ENCODE results near the gene C17orf107. TPM values are rescaled to one million over a fixed set of nuclear protein-coding genes. Genes with fewer than 3 reads are reported as not detected.
"Not testable (repeated sequence)": the region's sequence is repeated elsewhere in the genome, so short reads cannot be mapped to it uniquely, and the experiment has no call there.

The C17orf107 gene
- total RNA-seq, 1 experiment from 2014 or later, result 1.7 TPM

DNA sequence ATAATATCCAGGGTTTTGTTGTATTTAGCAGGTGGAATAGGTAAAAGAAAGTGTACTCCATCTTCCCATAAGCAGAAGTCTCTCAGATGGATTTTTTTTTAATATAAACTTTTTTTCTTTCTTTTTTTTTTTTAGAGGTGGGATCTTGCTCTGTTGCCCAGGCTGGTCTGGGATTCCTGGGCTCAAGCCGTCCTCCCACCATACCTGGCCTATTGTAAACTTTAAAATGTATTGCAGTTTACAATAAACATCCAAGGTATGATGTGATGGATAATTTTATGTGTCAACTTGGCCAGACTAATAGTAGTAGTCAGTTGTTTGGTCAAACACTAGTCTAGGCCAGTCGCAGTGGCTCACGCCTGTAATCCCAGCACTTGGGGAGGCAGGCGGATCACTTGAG is 22.0 kb downstream of the C17orf107 start:
- Histone ChIP-seq H3K4me1 (ENCODE audit: control insufficient read depth in 1 of 2, insufficient read depth in 2 of 2, low read length in 2 of 2) (no peaks in the 10 kb centered on the region), H3K79me2 (ENCODE audit: insufficient read depth, low read length) (no peaks in the 10 kb centered on the region), H4K20me1 (ENCODE audit: insufficient read depth) (no peaks in the 10 kb centered on the region), H3K36me3 (ENCODE audit: control insufficient read depth in 1 of 2, insufficient read depth in 2 of 2, low read length in 2 of 2) (no peaks in the 10 kb centered on the region), H3K9ac (ENCODE audit: low read length) (no peak overlapping the region), H2AFZ (ENCODE audit: low read depth, low read length, poor library complexity, severe bottlenecking) (no peak overlapping the region), H3K4me3 (replicated peaks in 1 of 2; ENCODE audit: low read depth in 1 of 2, low read length in 2 of 2) (no peak overlapping the region), H3K4me2 (ENCODE audit: low read length) (no peak overlapping the region), H3K9me2 (ENCODE audit: insufficient read depth) (no peaks in the 10 kb centered on the region), H3K27me3 (ENCODE audit: insufficient read depth, low read length) (no peaks in the 10 kb centered on the region), H3K9me3 (ENCODE audit: control insufficient read depth in 1 of 2, insufficient read depth in 1 of 2, low read depth in 1 of 2, low read length in 2 of 2) (no peaks in the 10 kb centered on the region), H3K27ac (ENCODE audit: low read depth, low read length) (no peak overlapping the region)
- ATAC-seq (no peak), DNase-seq (ENCODE audit: low read depth, low spot score) (no peak)
- CTCF ChIA-PET, result no interaction called here
- POLR2A ChIA-PET, result no interaction called here
- RAD21 ChIA-PET (ENCODE audit: low non-redundant PET in 1 of 2, low total read pairs in 2 of 2, uncharacterized antibody in 2 of 2, unreplicated experiment in 2 of 2), result no interaction called here
- no TSS peak for BruUV-seq (replicated peaks)
- intact Hi-C loops (cut with micrococcal nuclease), result loop anchor here (2.0 kb wide), 1 partner anchor 13 kb away; no protein-coding TSS in a partner anchor
- TF ChIP-seq, protein P1, sequence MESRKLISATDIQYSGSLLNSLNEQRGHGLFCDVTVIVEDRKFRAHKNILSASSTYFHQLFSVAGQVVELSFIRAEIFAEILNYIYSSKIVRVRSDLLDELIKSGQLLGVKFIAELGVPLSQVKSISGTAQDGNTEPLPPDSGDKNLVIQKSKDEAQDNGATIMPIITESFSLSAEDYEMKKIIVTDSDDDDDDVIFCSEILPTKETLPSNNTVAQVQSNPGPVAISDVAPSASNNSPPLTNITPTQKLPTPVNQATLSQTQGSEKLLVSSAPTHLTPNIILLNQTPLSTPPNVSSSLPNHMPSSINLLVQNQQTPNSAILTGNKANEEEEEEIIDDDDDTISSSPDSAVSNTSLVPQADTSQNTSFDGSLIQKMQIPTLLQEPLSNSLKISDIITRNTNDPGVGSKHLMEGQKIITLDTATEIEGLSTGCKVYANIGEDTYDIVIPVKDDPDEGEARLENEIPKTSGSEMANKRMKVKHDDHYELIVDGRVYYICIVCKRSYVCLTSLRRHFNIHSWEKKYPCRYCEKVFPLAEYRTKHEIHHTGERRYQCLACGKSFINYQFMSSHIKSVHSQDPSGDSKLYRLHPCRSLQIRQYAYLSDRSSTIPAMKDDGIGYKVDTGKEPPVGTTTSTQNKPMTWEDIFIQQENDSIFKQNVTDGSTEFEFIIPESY (IDR thresholded peaks at IDR 0.05; ENCODE audit: extremely low read depth, insufficient replicate concordance, low read length), result no peak
- TF ChIP-seq FOSL1 (IDR thresholded peaks at IDR 0.05; ENCODE audit: low read depth) (no peak), EGR1 (IDR thresholded peaks at IDR 0.05; ENCODE audit: low read depth) (no peak), RAD21 (IDR thresholded peaks at IDR 0.05; ENCODE audit: low read depth) (no peak), JUND (IDR thresholded peaks at IDR 0.05) (no peak), EZH2phosphoT487 (IDR thresholded peaks at IDR 0.05; ENCODE audit: borderline replicate concordance) (no peak), CBX3 (IDR thresholded peaks at IDR 0.05; ENCODE audit: low read depth) (no peak), TCF7L2 (IDR thresholded peaks at IDR 0.05; ENCODE audit: borderline replicate concordance, extremely low read depth, insufficient read depth, insufficient read length) (no peak), YY1 (IDR thresholded peaks at IDR 0.05; ENCODE audit: extremely low read depth, insufficient replicate concordance, low read depth, low read length) (no peak), POLR2AphosphoS5 (IDR thresholded peaks at IDR 0.05; ENCODE audit: low read depth, low read length) (no peak), CTCF (IDR thresholded peaks at IDR 0.05 in 2 of 3, conservative IDR thresholded peaks at IDR 0.05 in 1 of 3; ENCODE audit: borderline replicate concordance in 1 of 3, insufficient read depth in 1 of 3, low read depth in 2 of 3, low read length in 2 of 3) (no peak), ZNF274 (IDR thresholded peaks at IDR 0.05; ENCODE audit: low read depth, low read length) (no peak), ZFX (IDR thresholded peaks at IDR 0.05) (no peak), SP1 (IDR thresholded peaks at IDR 0.05; ENCODE audit: low read depth) (no peak), ATF3 (IDR thresholded peaks at IDR 0.05) (no peak), ELF1 (IDR thresholded peaks at IDR 0.05; ENCODE audit: borderline replicate concordance, low read depth) (no peak)
- TF ChIP-seq, protein P2, sequence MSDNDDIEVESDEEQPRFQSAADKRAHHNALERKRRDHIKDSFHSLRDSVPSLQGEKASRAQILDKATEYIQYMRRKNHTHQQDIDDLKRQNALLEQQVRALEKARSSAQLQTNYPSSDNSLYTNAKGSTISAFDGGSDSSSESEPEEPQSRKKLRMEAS (IDR thresholded peaks at IDR 0.05), result no peak

DNA sequence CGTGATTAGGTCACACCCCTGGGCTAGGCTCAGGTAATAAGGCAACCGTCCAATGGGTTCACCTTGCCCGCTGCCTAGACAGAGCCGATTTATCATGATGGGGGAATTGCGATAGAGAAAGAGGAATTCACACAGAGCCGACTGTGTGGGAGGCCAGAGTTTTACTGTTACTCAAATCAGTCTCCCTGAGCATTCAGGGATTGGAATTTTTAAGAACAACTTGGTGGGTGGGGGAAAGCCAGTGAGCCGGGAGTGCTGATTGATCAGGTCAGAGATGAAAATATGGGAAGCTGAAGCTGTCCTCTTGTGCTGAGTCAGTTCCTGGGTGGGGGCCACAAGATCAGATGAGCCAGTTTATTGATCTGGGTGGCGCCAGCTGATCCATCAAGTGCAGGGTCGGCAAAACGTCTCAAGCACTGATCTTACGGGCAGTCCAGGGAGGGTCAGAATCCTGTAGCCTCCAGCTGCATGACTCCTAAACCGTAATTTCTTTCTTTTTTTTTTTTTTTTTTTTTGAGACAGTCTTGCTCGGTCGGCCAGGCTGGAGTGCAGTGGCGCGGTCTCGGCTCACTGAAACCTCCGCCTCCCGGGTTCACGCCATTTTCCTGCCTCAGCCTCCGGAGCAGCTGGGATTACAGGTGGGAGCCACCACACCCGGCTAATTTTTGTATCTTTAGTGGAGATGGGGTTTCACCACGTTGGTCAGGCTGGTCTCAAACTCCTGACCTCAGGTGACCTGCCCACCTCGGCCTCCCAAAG is 27.4 kb downstream of the C17orf107 start:
- DNase-seq (ENCODE audit: low read depth, low spot score); RAD21 ChIA-PET (ENCODE audit: low non-redundant PET in 1 of 2, low total read pairs in 2 of 2, uncharacterized antibody in 2 of 2, unreplicated experiment in 2 of 2); ATAC-seq; BruUV-seq (replicated peaks); H3K4me2 ChIP-seq (ENCODE audit: low read length); H3K79me2 ChIP-seq (ENCODE audit: insufficient read depth, low read length); H3K9me3 ChIP-seq (ENCODE audit: control insufficient read depth in 1 of 2, insufficient read depth in 1 of 2, low read depth in 1 of 2, low read length in 2 of 2); CTCF ChIA-PET; H3K36me3 ChIP-seq (ENCODE audit: control insufficient read depth in 1 of 2, insufficient read depth in 2 of 2, low read length in 2 of 2); H3K27ac ChIP-seq (ENCODE audit: low read depth, low read length); H3K4me3 ChIP-seq (replicated peaks in 1 of 2; ENCODE audit: low read depth in 1 of 2, low read length in 2 of 2); POLR2A ChIA-PET; H4K20me1 ChIP-seq (ENCODE audit: insufficient read depth); intact Hi-C loops (cut with micrococcal nuclease); H3K4me1 ChIP-seq (ENCODE audit: control insufficient read depth in 1 of 2, insufficient read depth in 2 of 2, low read length in 2 of 2); H3K27me3 ChIP-seq (ENCODE audit: insufficient read depth, low read length); H2AFZ ChIP-seq (ENCODE audit: low read depth, low read length, poor library complexity, severe bottlenecking); H3K9ac ChIP-seq (ENCODE audit: low read length); H3K9me2 ChIP-seq (ENCODE audit: insufficient read depth): not testable (repeated sequence)
